Measurements from ENCODE around the gene SURF4. TPM values are rescaled to one million over a fixed set of nuclear protein-coding genes. Genes with fewer than 3 reads are reported as not detected.

SURF4 gene
- total RNA-seq, 1 donor: 392 TPM

DNA sequence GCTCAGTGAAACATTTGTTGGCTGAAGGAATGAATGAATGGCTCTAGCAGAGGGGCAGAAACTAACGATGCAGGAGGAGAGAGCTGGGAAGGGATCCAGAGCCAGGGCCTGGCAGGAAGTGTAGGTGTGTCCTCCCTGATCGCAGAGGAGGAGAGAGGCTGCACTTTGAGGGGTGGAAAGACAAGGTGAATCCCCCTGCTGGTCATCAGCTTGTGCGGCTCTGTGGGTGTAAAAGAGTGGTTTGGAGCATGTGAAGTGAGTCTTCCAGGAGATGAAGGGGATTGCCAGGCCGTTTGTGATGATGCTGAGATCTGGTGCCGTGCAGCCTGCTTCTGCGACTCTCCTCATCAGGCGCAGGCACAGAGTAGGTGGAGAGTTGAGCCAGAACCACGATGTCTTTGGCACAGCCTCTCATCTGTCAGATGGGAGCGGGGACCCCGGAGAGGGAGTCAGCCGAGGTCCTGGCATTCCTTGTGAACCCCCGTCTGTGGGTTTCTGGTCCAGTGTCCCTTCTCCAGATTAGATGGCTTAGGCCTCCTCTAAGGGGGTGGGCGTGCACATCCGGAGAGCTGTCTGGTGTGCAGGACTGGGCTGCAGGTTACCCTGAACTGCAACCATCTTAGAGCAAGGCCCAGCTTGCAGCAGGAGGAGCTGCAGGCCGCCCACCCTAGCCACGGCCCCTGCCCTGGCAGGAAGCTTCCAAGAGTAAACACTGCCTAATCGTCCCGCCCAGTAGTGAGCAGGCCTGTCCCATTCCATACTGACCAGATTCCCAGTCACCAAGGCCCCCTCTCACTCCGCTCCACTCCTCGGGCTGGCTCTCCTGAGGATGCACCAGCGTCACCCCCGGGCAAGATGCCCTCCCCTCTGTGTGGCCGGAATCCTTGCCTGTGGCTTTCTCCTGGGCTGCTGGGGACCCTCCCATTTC, 46.0 kb upstream of the SURF4 start, which contains the start of gene ADAMTS13:
Gene ADAMTS13 (plus strand): TSS at position 753 of the 928 bp plus-strand sequence. CDS start 77 bp downstream, at position 830.
- peaks cover 2% of the 10 kb centered on the region for H3K27me3 ChIP-seq (ENCODE audit: insufficient read depth, low read length)
- peak within 1 kb of the TSS; percentile 20 for H2AFZ ChIP-seq (ENCODE audit: low read length)
- H3K9me3 ChIP-seq (ENCODE audit: low read depth, low read length): no peaks in the 10 kb centered on the region
- H3K79me2 ChIP-seq (ENCODE audit: insufficient read depth, low read length): peaks cover 7% of the 10 kb centered on the region
- TF ChIP-seq, protein P1, sequence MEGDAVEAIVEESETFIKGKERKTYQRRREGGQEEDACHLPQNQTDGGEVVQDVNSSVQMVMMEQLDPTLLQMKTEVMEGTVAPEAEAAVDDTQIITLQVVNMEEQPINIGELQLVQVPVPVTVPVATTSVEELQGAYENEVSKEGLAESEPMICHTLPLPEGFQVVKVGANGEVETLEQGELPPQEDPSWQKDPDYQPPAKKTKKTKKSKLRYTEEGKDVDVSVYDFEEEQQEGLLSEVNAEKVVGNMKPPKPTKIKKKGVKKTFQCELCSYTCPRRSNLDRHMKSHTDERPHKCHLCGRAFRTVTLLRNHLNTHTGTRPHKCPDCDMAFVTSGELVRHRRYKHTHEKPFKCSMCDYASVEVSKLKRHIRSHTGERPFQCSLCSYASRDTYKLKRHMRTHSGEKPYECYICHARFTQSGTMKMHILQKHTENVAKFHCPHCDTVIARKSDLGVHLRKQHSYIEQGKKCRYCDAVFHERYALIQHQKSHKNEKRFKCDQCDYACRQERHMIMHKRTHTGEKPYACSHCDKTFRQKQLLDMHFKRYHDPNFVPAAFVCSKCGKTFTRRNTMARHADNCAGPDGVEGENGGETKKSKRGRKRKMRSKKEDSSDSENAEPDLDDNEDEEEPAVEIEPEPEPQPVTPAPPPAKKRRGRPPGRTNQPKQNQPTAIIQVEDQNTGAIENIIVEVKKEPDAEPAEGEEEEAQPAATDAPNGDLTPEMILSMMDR (IDR thresholded peaks at IDR 0.05; ENCODE audit: extremely low read depth, low read depth, low read length): peak; percentile 24
- H3K36me3 ChIP-seq (ENCODE audit: insufficient read depth, low read length): no peaks in the 10 kb centered on the region
- no peak within 1 kb of the TSS for H3K27ac ChIP-seq (ENCODE audit: low read depth, low read length)
- H3K4me3 ChIP-seq (ENCODE audit: insufficient read depth, low read length): no peak within 1 kb of the TSS
- H4K20me1 ChIP-seq (ENCODE audit: insufficient read depth, low read length): no peaks in the 10 kb centered on the region
- DNase-seq (ENCODE audit: insufficient read length, low spot score, missing footprints): peak; percentile 82
- peaks cover 2% of the 10 kb centered on the region for H3K4me1 ChIP-seq (ENCODE audit: insufficient read depth, low read length)
- no peak within 1 kb of the TSS for H3K4me2 ChIP-seq (ENCODE audit: insufficient read depth, low read length)

DNA sequence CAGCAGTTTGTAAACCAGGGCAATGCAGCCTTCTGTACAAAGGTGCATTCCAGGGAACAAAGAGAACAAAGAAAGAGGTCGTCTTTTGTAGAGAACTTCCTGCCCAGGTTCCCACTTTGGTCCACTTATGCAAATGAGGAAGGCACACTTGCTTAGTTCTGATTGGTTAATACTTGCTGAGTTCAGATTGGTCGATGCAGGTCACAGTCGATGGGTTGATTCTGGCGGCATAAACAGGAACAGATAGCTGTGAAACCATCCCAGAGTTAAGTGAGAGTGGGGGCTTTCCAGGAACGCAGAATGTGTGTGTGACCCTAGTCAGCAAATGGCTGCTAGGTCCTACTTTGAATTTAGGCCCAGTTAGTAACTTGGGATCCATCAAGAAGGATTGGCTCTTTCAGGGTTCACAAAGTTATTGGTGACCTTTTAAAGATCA, 44.5 kb upstream of the SURF4 start:
- Histone ChIP-seq H3K4me1 (ENCODE audit: insufficient read depth, low read length) (peaks cover 9% of the 10 kb centered on the region), H3K79me2 (ENCODE audit: insufficient read depth, low read length) (peaks cover 22% of the 10 kb centered on the region), H3K27me3 (ENCODE audit: insufficient read depth, low read length) (peaks cover 2% of the 10 kb centered on the region), H3K36me3 (ENCODE audit: insufficient read depth, low read length) (no peaks in the 10 kb centered on the region), H3K27ac (ENCODE audit: low read depth, low read length) (no peak overlapping the region), H3K4me3 (ENCODE audit: insufficient read depth, low read length) (no peak overlapping the region), H3K4me2 (ENCODE audit: insufficient read depth, low read length) (no peak overlapping the region), H2AFZ (ENCODE audit: low read length) (no peak overlapping the region), H3K9me3 (ENCODE audit: low read depth, low read length) (no peaks in the 10 kb centered on the region), H4K20me1 (ENCODE audit: insufficient read depth, low read length) (no peaks in the 10 kb centered on the region)
- TF ChIP-seq, protein P1 (IDR thresholded peaks at IDR 0.05; ENCODE audit: extremely low read depth, low read depth, low read length): no peak
- peak; percentile 13 for DNase-seq (ENCODE audit: insufficient read length, low spot score, missing footprints)

DNA sequence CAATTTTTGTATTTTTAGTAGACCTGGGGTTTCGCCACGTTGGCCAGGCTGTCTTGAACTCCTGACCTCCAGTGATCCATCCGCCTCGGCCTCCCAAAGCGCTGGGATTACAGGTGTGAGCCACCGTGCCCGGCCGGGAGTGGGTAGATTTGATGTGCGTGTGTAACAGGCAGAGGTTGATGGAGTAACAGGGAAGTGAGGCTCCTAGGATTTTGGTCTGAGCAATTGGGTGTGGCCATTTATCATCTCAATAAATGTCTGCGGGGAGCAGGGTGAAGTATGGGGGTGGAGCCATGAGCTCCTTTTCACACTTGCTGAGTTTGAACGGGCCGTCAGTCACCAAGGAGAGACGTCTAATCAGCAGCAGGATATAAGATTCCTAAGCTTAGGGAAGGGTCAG, 43.1 kb upstream of the SURF4 start:
- H3K4me2 ChIP-seq (ENCODE audit: insufficient read depth, low read length): peak overlapping the region; percentile 92
- TF ChIP-seq, protein P1 (IDR thresholded peaks at IDR 0.05; ENCODE audit: extremely low read depth, low read depth, low read length): no peak
- H3K9me3 ChIP-seq (ENCODE audit: low read depth, low read length): no peaks in the 10 kb centered on the region
- peaks cover 7% of the 10 kb centered on the region for H3K36me3 ChIP-seq (ENCODE audit: insufficient read depth, low read length)
- peaks cover 2% of the 10 kb centered on the region for H4K20me1 ChIP-seq (ENCODE audit: insufficient read depth, low read length)
- peak; percentile 41 for DNase-seq (ENCODE audit: insufficient read length, low spot score, missing footprints)
- peaks cover 9% of the 10 kb centered on the region for H3K4me1 ChIP-seq (ENCODE audit: insufficient read depth, low read length)
- H2AFZ ChIP-seq (ENCODE audit: low read length): no peak overlapping the region
- no peak overlapping the region for H3K4me3 ChIP-seq (ENCODE audit: insufficient read depth, low read length)
- peaks cover 2% of the 10 kb centered on the region for H3K27me3 ChIP-seq (ENCODE audit: insufficient read depth, low read length)
- peaks cover 36% of the 10 kb centered on the region for H3K79me2 ChIP-seq (ENCODE audit: insufficient read depth, low read length)
- H3K27ac ChIP-seq (ENCODE audit: low read depth, low read length): no peak overlapping the region

All from osteoblast (primary cell).